NCI-H2029 treated with DMSO at 0.1 percent for 48 hours (cell line): ENCODE measurements around the gene ZBTB48.
"Not testable (repeated sequence)": the region's sequence is repeated elsewhere in the genome, so short reads cannot be mapped to it uniquely, and the experiment has no call there.

Experiments
- DNase-seq: peaks from one replicate; lab custom pipeline; 2025; lab: John Stamatoyannopoulos, UW

The ZBTB48 gene

DNA sequence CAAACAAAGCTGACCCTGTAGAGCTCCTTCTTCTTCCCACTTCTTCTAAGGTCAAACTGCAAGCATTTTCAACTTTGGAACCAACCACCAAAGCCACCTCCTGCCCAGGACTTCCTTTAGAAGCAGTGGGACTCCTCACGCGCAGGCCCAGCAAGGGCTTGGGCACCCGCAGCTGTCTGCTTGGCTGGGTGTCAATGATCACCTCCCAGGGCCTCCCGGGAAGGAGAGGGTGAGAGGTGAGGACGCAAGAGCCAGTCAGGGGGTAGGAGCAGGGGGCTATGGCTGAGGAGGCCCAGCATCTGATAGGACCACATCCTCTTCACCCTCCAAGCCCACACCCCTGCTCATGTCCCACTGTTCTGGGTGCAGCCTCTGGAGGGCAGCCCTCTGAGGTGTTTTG, 12.6 kb downstream of the ZBTB48 start:
- no peak for DNase-seq

DNA sequence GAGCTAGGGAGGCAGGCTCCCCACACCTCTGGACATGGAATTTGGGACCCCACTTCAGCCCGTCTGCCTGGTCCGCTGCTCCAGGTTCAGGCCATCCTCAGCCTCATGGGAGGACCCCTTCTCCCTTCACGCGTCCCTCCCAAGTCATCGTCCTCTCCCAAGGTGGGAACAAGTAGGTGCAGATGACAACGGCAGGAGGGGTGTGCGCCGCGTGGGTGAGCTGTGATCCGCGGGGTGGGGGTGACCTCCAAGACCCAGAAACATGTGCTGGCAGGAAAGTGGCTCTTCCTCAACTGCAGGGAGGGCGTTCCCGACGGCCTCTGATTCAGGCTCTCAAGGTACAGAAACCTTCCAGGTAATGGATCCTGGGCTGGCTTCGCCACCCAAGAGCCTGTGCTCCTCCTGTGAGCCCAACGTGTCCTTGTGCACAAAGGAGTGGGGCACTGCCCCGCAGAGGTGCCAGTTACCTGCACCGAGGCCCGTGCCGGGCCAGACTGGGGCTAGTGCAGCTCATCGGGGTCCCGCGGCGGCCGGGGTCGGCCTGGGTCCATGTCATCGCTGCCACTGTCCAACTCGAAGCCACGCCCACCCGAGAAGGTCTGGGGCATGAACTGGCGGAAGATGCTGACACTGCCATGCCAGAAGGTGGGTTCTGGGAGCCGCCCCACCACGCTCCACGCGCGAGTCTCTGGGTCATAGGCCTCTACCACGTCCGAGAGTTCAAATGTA, 13.2 kb downstream of the ZBTB48 start:
- DNase-seq: no peak

DNA sequence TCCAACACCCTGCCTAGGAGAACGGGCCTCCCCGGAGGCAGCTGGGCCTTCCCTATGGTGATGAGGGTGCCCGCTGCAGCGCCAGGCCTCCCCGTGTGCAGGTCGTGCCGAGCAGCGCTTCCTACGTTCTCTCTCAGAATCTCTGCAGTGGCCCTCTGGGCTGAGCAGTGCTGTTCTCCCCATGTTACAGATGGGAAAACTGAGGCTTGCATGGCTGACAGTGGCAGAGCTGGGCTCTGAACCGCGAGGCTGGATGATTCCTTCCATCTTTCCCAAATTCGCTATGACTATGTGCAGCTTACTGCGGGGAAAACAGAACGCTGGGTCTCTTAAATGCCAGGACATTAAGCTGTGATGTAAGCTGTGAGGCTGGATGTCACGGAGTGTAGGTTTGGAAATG, 14.0 kb downstream of the ZBTB48 start:
- DNase-seq: no peak

DNA sequence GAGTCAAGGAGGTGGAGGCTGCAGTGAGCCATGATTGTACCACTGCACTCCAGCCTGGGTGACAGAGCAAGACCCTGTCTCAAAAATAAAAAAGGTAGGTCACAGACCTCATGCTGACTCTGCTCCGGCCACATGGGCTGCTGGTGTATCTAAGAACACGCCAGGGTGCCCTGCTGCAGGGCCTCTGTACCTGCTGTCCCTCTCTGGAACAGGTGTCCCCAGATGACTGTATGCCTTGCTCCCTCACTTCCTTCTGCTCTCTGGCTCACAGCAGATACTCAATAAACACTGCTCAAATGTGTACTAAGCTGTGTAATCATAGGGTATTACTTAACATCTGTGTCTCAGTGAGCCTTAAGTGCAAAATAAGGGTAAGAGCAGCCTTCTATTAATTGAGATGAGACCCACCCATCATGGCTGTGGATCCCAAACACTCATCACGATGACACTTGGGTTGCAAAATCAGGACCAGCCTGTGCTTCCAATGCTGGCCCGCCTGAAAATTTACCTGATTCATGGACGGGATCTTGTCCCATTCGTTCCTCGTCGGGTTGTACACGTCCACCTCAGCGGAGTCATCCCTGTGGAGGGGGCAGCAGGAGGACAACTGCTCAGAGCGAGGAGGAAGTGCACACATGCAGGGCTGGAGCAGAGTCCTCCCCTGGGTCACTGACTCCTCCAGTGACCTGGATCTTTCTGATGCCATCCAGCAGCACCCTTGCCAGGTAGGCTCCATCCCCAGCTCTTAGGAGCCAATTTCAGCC, 15.4 kb downstream of the ZBTB48 start:
- no peak for DNase-seq

DNA sequence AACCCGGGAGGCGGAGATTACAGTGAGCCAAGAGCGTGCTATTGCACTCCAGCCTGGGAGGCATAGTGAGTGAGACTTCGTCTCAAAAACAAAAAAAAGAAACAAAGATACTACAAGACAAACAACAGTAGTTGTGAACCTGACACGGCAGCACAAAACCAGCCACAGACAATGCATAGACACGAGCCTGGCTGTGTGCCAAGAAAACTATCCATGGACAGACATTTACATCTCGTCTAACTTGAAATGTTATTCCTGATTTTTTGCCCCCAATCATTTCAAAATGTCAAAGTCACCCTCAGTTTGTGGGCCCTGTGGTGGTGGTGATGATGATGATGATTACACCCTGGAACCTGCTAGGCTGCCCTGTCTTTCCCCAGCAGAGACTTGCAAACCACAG, 16.6 kb downstream of the ZBTB48 start:
- DNase-seq: no peak

DNA sequence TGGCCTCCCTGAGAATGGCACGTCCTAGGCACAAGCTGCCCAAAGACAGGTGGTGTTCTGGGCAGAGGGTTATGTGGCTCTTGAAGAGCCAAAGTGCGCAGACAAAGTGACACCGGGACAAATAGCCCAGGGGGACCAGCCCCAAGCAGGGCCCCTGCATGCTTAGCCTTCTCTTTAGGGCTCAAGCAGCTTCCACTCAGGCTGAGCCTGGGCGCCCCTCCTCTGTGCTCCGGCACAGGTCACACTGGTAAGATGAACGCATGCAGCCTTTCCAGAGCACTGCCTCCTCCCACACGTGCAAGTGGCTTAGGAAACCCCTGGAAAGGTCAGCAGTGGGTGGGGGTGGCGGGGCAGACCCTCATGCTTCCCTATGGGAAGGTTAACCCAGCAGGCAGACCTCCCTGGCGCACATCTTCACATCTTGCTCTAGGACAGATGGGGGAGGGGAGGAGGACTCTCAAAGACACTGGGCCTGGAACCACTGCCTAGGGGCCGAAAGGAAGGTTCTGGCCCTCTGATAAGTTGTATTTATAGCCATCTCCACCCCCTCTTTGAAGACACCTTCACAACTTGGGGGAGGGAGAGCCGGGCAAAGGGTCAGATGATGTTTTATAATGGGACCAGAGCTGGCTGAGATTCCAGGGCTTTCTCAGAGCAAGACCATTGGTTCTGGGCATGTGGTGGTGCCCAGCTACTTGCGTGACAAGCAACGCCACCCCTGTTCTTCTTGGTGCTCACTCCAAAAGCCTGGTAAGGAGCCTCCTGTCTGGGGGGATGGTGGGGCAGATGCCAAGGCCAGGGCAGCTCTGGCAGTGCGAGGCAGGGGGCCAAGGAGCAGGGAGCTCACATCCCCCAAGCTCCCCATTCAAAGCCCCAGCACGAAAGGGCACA, 17.3 kb downstream of the ZBTB48 start:
- no peak for DNase-seq

DNA sequence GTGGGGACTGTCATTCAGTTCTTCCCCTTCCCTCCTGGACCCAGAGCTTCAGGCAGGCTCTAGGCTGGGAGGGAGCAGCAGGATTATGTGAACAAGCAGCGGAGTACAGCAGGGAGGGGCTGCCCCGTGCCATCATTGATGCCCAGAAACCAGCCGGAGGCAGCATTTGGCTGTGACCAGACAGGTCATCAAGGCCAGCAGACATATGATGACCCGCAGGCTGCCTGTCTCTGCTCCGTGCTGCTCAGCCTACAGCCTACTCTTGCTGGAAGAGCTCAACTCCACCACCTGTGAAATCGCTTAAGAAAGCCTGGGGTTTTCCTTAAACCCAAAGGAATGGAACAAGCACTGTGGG, 18.0 kb downstream of the ZBTB48 start:
- DNase-seq: no peak

DNA sequence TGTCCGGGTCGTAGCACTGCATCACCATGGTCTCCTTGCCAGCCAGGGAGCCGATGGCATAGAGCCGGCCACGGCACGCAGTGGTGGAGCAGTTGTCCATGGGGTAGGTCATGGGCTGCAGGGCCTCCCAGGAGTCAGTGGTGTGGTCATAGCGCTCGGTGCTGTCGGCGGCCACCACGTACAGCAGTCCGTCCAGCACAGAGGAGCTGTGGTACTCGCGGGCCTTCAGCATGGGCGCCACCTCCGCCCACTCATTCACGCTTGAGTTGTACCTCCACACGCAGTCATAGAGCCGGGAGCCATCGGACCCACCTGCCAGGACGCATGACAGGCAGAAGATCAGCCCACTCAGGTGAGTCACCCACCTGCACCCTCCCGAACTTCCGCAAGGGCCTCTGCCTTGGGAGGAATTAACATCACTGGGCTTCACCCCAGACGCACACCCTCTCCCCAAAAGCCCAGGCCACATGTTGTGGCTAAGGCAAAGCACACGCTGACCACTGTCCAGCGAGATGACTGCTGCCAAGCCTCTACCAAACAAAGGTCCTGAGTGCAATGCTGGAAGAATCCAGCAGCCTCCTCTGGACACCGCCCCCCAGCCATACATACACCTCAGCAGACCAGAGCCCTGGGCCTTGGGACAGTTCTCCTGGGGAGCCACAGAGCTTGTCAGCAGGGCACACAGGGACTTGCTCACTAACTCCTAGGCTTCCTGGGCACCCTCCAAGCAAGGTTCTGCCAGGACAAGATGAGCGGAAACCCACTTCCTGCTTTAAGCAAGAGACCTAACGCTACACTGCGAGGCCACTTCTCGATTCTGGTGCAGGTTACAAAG, 19.6 kb downstream of the ZBTB48 start:
- DNase-seq: no peak

DNA sequence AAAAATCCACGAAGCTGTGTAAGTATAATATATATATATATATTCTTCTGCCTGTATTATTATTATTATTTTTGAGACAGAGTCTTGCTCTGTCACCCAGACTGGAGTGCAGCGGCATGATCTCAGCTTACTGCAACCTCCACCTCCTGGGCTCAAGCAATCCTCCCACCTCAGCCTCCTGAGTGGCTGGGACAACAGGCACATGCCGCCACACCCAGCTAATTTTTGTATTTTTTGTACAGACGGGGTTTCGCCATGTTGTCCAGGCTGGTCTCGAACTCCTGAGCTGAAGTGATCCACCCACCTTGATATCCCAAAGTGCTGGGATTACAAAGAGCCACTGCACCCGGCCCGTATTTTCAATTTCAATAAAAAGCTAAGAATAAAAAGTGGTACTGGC, 20.2 kb downstream of the ZBTB48 start:
- not testable (repeated sequence) for DNase-seq

DNA sequence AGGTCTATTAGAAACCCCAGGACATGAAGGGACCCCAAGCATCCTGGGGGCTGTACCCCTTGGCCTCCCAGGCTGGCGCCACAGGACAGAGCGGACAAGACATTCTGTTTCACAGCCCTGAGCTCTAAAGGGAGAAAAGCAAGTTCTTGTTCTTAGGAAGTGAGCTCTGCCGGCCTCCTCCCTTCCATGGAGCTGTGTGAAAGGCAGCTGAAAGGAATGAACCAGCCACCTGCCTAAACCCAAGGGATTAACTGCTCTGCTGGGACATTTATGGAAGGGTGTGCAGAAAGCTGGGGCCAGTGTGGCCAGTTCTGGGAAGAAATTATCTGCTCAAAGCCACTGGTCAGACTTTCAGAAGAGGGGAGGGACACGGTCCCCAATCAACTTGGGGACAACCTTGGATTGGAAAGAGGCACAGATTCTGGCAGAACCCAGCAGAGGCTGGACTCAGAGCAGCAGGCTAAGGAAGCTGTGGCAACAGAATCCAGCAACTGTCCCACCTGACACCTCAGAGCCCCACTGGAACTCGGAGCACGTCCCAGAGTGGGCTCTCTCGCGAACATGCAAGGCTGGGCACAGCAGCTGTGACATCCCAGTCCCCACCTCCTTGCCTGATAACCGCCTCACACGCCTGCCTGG, 20.7 kb downstream of the ZBTB48 start:
- no peak for DNase-seq

DNA sequence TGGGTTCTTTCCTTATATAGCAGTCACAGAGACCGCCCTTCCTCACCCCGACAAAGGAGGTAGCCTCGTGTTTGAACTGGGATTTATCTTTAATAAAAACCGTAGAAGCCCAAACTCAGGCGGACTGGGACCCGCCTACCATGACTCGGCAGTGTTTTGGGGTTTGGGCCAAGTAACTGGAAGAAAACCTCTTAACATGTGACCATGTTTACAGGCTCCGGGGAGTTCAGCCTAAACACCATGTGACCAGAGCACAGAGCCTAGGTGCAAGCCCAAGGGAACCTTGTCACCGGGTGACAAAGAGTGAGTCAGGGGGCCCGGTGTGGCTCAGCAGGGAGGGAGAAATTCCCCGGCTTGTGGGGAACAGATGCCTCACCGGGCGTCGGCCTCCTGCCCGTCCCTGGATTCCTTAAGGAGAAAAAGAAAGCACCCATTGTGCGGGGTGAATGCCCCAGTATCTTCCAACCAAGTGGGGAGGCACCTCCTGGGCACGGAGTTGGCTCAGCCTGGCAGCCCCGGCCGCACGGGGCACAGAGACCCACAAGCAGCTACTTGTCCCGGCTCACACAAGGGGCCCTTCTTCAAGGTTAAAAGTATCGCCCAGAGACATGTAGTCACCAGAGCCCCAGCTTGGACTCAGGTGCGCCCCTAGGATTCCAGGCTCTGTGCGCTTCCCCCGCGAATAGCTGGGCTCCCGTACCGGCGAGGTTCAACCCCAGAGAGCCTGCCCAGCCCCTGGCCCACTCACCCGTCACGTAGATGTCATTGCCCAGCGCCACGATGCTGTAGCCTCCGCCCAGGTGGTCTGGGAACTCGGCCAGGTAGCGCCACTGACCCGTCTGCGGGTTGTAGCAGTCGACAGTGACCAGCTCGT, 21.5 kb downstream of the ZBTB48 start:
- peak; percentile 24 for DNase-seq

DNA sequence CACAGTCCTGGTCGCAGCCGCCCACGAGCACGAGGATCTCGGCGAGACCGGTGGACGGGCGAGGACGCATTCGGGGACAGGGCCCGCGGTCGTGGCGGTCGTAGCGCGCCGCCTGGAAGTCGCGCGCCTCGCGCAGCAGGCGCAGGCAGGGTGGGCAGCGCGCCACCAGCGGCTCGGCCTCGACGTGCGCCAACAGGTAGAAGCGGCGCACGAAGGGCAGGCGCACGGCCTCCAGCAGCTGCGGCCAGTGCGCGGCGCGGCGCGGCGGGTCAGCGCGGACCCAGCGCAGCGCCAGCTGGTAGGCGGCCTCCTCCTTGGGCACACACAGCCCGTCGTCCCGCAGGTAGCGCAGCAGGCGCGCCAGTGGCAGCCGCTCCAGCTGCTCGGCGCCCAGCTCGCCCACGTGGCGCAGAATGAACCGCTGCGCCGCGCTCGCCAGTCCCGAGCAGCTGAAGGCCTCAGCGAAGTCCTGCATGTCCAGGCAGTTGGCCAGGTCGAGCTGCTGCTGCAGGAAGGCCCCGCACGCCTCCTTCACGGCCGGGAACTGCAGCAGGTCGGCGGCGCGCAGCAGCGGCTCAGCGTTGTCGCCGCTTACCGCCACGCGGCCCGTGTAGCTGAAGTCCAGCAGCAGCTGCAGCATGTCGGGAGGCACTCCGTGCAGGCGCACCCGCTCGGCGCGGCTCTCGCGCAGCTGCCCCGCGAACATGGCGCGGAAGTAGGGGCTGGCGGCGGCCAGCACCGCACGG, 22.3 kb downstream of the ZBTB48 start:
- DNase-seq: no peak

DNA sequence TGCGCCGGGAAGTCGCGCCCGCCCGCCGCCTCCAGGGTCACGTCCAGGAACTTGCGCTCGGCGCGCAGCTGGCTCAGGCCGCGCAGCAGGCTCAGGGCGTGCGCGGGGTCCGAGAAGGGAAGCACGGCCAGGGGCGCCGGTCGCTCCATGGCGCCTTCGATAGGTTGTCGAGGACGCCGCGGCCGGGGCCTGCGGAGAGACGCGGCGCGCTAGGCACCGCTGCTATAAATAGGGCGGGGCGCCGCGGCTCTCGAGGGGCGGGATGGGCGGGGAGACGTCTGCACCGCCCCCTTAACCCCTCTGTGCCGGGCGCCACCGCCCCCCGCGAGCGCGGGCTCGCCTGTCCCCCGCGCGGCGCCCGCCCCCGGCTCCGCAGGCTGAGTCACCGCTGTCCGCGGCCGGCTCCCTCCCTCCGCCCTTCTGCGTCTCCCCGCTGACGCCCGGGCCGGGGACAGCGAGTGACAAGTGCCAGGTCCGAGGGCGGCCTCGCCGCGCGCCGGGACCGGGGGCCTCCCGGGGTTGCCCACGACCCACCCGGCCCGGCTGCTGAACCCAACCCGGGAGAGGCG, 23.0 kb downstream of the ZBTB48 start, which contains the start of gene KLHL21:
KLHL21 (minus strand) TSS at position 201 of the 569 bp plus-strand sequence; CDS start at position 149, 52 bp downstream.
- peak; percentile 23 for DNase-seq

DNA sequence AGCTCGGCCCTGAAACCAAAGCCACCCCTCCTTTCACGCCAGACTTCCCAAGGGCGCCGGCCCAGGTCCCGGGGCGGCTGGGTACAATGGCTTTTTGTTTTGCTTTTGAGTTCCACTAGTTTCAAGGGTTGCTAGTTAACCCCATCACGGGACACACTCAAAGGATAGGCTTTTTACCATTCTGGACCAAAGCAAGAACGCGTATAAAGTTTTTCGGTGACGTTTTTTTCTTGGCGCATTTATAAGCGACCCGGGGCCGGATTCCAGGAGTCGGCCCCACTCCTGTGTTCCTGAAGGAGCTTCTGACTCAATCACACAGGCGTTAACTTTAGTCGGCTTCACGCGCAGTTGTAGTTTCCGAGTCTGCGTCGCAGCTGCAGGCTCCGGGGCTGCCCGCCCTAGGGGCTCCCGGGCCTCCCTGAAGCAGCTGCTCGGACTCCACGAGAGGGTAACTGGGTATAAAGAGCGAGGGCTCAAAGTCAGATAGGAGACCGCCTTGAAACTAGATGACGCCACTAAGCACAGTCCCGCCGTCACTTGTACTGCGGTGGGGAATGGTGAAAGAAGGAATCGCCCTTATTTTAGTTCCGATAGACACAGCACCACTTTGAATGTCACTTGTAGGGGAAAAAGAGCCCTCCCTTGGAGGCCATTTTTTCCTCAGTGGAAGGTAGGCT, 23.6 kb downstream of the ZBTB48 start:
- DNase-seq: no peak

DNA sequence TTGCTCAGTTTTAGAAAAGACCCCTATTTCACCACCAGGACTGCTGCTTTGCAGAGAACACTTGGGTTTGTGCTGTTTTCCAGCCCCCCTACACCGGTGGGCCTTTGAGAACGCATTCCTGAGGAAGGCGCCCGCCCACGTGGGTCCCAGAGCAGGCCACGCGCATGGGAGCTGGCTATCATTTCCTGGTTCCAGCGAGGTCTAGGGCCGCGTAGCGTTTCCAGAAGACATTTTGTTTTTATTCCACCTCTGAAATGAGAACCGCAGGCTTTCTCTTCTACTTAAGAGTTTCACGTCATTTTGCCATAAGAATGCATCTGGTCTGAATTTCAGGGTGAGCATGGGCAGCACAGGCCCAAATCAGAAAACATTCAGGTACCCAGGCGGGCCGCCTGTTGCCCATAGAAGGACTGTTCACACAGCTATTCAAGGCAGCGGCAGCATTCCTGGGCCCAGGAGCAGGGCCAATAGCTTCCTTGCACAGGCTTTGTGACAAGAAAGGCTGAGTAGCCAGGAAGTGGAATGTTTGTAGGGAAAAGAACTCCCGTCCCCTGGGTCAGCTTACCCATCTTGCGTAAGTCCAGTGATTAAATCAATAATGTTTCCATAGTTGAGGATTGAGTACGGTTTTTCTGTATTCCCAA, 24.2 kb downstream of the ZBTB48 start:
- no peak for DNase-seq

DNA sequence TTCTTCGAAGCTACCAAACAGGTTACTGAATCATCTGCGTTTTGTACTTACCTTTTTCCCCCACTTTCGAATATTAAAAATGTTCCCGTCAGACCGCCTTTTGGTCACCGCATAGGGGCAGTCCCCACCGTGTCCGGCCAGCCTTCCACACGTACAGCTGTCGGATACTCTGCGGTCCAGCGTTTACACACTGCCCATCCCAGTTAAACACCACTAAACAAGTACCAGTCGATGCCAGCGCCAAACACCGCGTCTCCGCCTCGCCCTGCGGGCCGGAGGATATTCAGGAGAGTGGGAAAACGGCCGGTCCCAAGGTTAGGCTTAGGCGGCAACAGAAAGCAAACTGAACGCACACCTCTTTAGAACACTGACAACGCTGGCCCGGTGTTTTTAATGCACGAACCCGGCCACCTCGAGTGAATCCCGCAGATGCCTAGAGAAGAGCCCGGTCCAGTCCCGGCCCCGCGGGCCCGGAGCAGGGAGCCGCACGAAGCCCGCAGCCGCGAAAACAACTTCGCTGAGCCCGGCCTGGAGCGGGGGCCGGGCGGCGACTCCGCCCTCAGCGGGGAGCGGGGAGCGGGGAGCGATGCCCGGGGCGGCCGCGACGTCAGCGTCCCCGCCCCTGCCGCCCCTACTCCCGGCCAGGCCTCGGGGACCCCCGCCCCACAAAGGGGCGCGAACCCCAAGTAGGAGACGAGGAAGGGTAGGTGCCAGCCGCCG, 33.0 kb downstream of the ZBTB48 start:
- no peak for DNase-seq

DNA sequence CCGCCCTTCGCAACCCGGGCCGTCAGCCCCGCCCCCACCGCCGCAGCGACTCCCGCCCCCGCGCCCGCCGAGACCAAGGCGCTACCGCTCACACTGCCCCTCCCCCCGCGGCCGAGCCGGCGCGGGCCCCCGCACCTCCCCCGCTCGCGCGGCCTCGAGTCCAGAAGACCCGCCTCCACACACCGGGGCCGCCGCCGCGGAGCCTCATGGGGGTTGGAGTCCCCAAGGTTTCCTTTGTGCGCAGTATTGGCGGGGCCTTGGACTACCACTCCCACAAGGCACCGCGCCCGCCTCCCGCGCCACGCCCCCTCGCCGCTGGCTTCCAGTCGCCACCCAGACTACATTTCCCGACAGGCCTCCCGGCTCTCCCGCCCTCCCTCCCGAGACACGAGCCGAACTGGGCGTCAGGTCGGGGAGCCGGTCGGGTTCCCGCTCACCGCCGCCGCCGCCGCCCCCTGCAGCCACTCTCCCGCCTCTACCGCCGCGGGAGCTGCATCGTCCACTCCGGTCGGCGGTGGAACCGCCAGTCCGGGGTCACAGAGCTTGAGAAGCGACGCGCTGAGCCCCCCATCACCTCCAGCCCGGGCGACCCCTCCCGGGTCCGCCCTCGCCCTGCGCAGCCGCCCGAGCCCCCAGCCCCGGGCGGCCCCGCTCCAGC, 33.7 kb downstream of the ZBTB48 start, which contains the start of gene PHF13:
PHF13 (plus strand) TSS at position 371 of the 658 bp plus-strand sequence. CDS start 336 bp downstream, outside the sequence.
- DNase-seq: peak; percentile 92
